Dermis blood vessel endothelial cell (primary cell): Measurements from ENCODE around the gene BARX1. TPM values are rescaled to one million over a fixed set of nuclear protein-coding genes. Genes with fewer than 3 reads are reported as not detected.
"Not testable (repeated sequence)": the region's sequence is repeated elsewhere in the genome, so short reads cannot be mapped to it uniquely, and the experiment has no call there.

ENCODE experiments used
- DNase-seq: peaks from one replicate; pipeline ENCODE4 v3.0.0; 2010
- total RNA-seq: library from RNA; depleted of rRNA; stranded (reverse); fragments of >200 nt; gene quantifications from 2 replicates; pipeline ENCODE4 v1.2.3, GENCODE V29; 2014

Gene BARX1
- not detected in 2 replicates for total RNA-seq

- DNase-seq: no peak
These were observed at the start of gene BARX1 for GRCh38 chr9:93955111-93955980. BARX1 (minus strand) TSS chr9:93955355; CDS start chr9:93955146, 209 bp downstream.

- DNase-seq: peak; percentile 77
These were observed 47.4 kb upstream of the BARX1 start for GRCh38 chr9:94002316-94003140.

- DNase-seq: no peak
These were observed 41.7 kb upstream of the BARX1 start for GRCh38 chr9:93996863-93997262.

- no peak for DNase-seq
These were observed 41.2 kb upstream of the BARX1 start for GRCh38 chr9:93996367-93996766.

- DNase-seq: no peak
These were observed 39.4 kb upstream of the BARX1 start for GRCh38 chr9:93994545-93994944.

GRCh38 chr9:93994132-93994531, 39.0 kb upstream of the BARX1 start:
- DNase-seq: no peak

- DNase-seq: no peak
These were observed 37.7 kb upstream of the BARX1 start for GRCh38 chr9:93992830-93993229.

GRCh38 chr9:93990448-93990847, 35.3 kb upstream of the BARX1 start:
- DNase-seq: no peak

- DNase-seq: no peak
These were observed 32.9 kb upstream of the BARX1 start for GRCh38 chr9:93988056-93988455.

GRCh38 chr9:93984860-93985259, 29.7 kb upstream of the BARX1 start:
- no peak for DNase-seq

GRCh38 chr9:93983875-93984274, 28.7 kb upstream of the BARX1 start:
- no peak for DNase-seq

- DNase-seq: no peak
These were observed 24.6 kb upstream of the BARX1 start for GRCh38 chr9:93979721-93980120.

GRCh38 chr9:93978551-93978950, 23.4 kb upstream of the BARX1 start:
- no peak for DNase-seq

GRCh38 chr9:93976973-93977372, 21.8 kb upstream of the BARX1 start:
- no peak for DNase-seq

- no peak for DNase-seq
These were observed 20.9 kb upstream of the BARX1 start for GRCh38 chr9:93976081-93976480.

GRCh38 chr9:93975262-93975661, 20.1 kb upstream of the BARX1 start:
- no peak for DNase-seq

- no peak for DNase-seq
These were observed 19.0 kb upstream of the BARX1 start for GRCh38 chr9:93974151-93974550.

- DNase-seq: not testable (repeated sequence)
These were observed 17.5 kb upstream of the BARX1 start for GRCh38 chr9:93972655-93973054.

GRCh38 chr9:93969328-93969661, 14.1 kb upstream of the BARX1 start:
- no peak for DNase-seq

GRCh38 chr9:93968451-93969327, 13.5 kb upstream of the BARX1 start:
- DNase-seq: no peak

GRCh38 chr9:93967020-93967803, 12.1 kb upstream of the BARX1 start:
- no peak for DNase-seq
